ENCODE measurements around the gene CFAP46.
"Not testable (repeated sequence)": the region's sequence is repeated elsewhere in the genome, so short reads cannot be mapped to it uniquely, and the experiment has no call there.

Gene CFAP46

GRCh38 chr10:132937861-132938260 is 4.5 kb downstream of the CFAP46 start:
- no peak overlapping the region for H3K4me3 ChIP-seq (ENCODE audit: low read length)
- TF ChIP-seq ZNF274 (IDR thresholded peaks at IDR 0.05; ENCODE audit: low read depth, low read length), result no peak

- no peak for TF ChIP-seq ZNF274 (IDR thresholded peaks at IDR 0.05; ENCODE audit: low read depth, low read length)
- no peak overlapping the region for H3K4me3 ChIP-seq (ENCODE audit: low read length)
These were observed 7.4 kb downstream of the CFAP46 start for GRCh38 chr10:132934953-132935352.

GRCh38 chr10:132933308-132934042 is 8.9 kb downstream of the CFAP46 start:
- no peak for TF ChIP-seq ZNF274 (IDR thresholded peaks at IDR 0.05; ENCODE audit: low read depth, low read length)
- no peak overlapping the region for H3K4me3 ChIP-seq (ENCODE audit: low read length)

GRCh38 chr10:132932461-132933307 is 9.7 kb downstream of the CFAP46 start:
- TF ChIP-seq ZNF274 (IDR thresholded peaks at IDR 0.05; ENCODE audit: low read depth, low read length), result no peak
- no peak overlapping the region for H3K4me3 ChIP-seq (ENCODE audit: low read length)

- H3K4me3 ChIP-seq (ENCODE audit: low read length), result not testable (repeated sequence)
These were observed 10.8 kb downstream of the CFAP46 start for GRCh38 chr10:132931258-132932250.

GRCh38 chr10:132930701-132931100 is 11.7 kb downstream of the CFAP46 start:
- H3K4me3 ChIP-seq (ENCODE audit: low read length), result not testable (repeated sequence)

- no peak for TF ChIP-seq ZNF274 (IDR thresholded peaks at IDR 0.05; ENCODE audit: low read depth, low read length)
- H3K4me3 ChIP-seq (ENCODE audit: low read length), result no peak overlapping the region
These were observed 12.3 kb downstream of the CFAP46 start for GRCh38 chr10:132929953-132930548.

- TF ChIP-seq ZNF274 (IDR thresholded peaks at IDR 0.05; ENCODE audit: low read depth, low read length), result no peak
- no peak overlapping the region for H3K4me3 ChIP-seq (ENCODE audit: low read length)
These were observed 12.9 kb downstream of the CFAP46 start for GRCh38 chr10:132929480-132929879.

- no peak for TF ChIP-seq ZNF274 (IDR thresholded peaks at IDR 0.05; ENCODE audit: low read depth, low read length)
These were observed 14.1 kb downstream of the CFAP46 start for GRCh38 chr10:132928261-132928660.

GRCh38 chr10:132927824-132928223 is 14.5 kb downstream of the CFAP46 start:
- no peak for TF ChIP-seq ZNF274 (IDR thresholded peaks at IDR 0.05; ENCODE audit: low read depth, low read length)
- H3K4me3 ChIP-seq (ENCODE audit: low read length), result no peak overlapping the region

More at GRCh38 chr10:132928261-132928660, 14.1 kb downstream of the CFAP46 start:
- H3K4me3 ChIP-seq (ENCODE audit: low read length), result no peak overlapping the region

GRCh38 chr10:132926777-132927650 is 15.4 kb downstream of the CFAP46 start:
- H3K4me3 ChIP-seq (ENCODE audit: low read length), result no peak overlapping the region
- no peak for TF ChIP-seq ZNF274 (IDR thresholded peaks at IDR 0.05; ENCODE audit: low read depth, low read length)

- no peak for TF ChIP-seq ZNF274 (IDR thresholded peaks at IDR 0.05; ENCODE audit: low read depth, low read length)
These were observed 16.3 kb downstream of the CFAP46 start for GRCh38 chr10:132926070-132926469.

GRCh38 chr10:132925614-132926013 is 16.8 kb downstream of the CFAP46 start:
- no peak for TF ChIP-seq ZNF274 (IDR thresholded peaks at IDR 0.05; ENCODE audit: low read depth, low read length)
- no peak overlapping the region for H3K4me3 ChIP-seq (ENCODE audit: low read length)

More at GRCh38 chr10:132926070-132926469, 16.3 kb downstream of the CFAP46 start:
- no peak overlapping the region for H3K4me3 ChIP-seq (ENCODE audit: low read length)

Measured in GM08714 (cell line).